HG02973 (cell line): Measurements from ENCODE around the gene TCL1A.

Source experiments
- ATAC-seq: cut with Tn5 transposase; IDR thresholded peaks from one replicate; pipeline ENCODE4 v1.9.1; 2021; ENCODE audit warnings: moderate library complexity; ENCODE audit not compliant: unreplicated experiment

TCL1A gene

DNA sequence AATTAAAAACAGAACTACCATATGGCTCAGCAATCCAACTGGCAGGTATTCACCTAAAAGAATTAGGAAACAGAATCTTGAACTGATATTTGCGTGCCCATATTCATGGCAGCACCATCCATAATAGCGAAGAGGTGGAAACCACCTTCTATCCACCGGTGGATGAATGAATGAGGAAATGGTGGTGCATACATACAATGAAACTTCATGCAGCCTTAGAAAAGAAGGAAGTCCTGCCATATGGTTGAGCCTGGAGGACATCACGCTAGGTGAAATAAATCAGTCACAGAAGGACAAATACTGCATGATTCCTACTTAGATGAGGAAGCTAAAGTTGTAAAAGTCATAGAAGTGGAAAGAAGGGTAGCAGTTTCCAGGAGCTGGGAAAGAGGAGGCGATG lies 6.6 kb downstream of the TCL1A start:
- no peak for ATAC-seq

GRCh38 chr14:95705518-95705917 lies 8.4 kb downstream of the TCL1A start:
- ATAC-seq, result no peak

DNA sequence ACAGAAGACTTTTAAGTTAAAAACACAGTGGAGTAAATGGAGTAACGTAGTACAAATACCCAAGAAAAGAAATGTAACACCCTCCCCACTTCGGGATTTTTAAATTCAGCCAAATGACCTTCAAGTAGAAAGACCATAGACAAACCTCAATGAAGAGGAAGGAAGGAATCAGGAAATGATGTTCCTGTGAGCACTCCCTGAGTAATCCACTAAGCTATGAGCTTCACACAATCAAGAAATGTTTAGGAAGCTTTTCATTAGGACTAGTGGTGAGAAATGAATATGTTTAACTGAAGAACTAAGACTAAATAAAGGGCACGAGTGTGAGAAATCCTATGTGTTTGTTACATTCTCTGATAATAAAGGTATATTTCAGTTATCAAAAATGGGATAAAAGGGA lies 10.1 kb downstream of the TCL1A start:
- no peak for ATAC-seq

DNA sequence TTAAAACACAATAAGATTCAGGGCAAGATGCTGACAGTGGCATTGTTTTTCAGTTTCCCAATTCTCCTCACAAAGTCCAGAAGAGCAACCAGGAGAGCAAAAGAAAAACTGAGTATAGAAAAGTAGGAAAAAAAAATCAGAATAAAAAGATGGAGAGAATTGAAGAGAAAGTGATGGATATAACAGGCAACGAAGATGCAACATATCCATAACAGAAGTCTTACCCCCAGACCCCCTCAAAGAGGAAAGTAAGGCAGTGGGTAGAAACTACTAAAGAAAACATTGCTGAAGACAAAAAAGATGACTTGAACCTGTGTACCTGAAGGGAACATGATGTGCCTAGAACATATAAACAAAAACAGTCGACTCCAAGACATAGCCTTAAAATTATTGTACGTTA lies 10.6 kb downstream of the TCL1A start:
- ATAC-seq, result no peak

GRCh38 chr14:95701846-95702221 lies 12.1 kb downstream of the TCL1A start:
- no peak for ATAC-seq

GRCh38 chr14:95700221-95700976 lies 13.5 kb downstream of the TCL1A start:
- ATAC-seq, result no peak

DNA sequence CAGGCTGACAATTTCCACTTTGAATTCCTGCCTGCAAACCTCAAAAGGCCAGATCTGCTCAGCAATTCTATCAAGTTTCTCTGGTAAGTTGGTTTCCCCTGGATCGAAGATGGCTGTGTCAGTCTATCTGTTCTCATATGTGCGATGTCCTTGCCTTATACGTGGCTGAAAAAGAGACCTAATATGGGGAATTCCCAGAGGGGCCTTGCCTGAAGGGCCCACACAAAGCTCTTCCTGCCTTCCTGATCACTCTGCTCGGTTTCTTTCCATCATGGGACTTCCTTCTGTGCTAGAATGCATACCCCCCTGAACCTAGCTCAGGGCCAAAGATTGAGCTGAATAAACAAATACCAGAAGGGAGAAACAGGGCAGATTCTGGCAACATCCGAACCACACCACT lies 14.5 kb downstream of the TCL1A start:
- no peak for ATAC-seq

DNA sequence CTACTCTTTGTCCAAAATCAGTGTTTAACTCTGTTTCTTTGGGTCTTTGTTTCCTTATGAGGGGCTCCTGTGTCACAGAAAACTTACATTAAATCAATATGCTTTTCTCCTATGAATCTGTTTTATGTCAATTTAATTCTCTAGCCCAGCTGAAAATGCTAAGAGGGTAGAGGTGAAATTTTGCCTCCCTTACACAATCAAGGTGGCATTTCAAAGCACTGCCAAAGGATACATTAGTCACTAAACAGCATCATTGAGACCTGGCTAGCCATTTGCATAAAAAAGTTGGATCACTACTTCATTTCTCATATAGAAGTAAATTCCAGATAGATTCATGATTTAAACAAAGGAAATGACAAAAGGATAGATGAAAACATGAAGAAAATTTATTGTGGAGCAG lies 15.6 kb downstream of the TCL1A start:
- no peak for ATAC-seq

- ATAC-seq, result peak; percentile 65
Observed at GRCh38 chr14:95697764-95698163, 16.2 kb downstream of the TCL1A start.

DNA sequence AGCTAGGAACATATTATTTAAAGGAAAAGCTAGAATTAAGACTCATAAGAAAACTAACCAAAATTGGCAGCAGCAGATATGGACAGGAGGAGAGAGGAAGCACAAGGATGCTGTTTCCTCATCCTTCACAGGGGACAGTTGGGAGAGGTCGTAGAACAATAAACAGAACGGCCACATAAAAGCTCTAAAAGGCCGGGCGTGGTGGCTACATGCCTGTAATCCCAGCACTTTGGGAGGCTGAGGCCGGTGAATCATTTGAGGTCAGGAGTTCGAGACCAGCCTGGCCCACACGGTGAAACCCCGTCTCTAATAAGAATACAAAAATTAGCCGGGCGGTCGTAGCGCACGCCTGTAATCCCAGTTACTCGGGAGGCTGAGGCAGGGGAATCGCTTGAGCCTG lies 17.2 kb downstream of the TCL1A start:
- no peak for ATAC-seq

- no peak for ATAC-seq
Observed at GRCh38 chr14:95695913-95696312, 18.0 kb downstream of the TCL1A start.

DNA sequence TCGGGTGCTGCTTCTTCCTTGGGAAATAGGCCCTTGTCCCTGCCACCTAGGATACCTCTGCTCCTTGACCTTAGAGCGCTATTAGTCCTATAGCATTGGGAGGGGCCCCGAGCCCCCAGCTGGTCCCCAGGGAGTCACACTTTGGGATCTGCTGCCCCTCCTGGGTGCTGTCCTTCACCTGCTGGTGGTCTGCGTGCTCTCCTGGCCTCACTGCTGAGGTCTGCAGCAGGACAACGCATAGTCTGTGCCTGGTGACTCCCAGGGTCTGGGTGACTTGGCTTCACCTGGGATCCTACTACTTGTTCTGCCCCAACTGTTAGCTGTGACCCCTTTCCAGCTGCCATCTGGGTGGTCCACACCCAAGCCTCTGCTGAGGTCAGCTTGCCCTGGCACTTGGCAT lies 18.9 kb downstream of the TCL1A start:
- ATAC-seq, result no peak

DNA sequence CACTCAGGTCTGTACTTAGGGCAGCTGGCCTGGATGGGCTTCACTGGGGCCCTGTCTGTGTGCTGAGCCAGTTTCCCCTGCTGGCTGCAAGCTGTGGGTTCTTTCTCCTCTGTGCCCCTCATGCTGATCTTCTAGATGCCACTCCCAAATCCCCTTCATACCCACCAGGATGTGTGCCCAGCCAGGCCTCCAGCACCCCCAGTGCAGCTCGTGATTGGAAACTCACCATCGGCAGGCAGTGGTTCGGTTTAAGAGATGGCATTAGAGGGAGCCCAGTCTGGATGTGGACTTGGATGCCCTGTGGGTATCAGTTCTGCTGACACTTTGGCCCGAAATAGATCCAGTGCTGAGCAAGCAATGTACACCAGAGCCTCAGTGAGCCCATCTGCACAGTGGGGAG lies 21.8 kb downstream of the TCL1A start:
- ATAC-seq, result no peak

GRCh38 chr14:95691591-95691990 lies 22.3 kb downstream of the TCL1A start:
- ATAC-seq, result no peak

DNA sequence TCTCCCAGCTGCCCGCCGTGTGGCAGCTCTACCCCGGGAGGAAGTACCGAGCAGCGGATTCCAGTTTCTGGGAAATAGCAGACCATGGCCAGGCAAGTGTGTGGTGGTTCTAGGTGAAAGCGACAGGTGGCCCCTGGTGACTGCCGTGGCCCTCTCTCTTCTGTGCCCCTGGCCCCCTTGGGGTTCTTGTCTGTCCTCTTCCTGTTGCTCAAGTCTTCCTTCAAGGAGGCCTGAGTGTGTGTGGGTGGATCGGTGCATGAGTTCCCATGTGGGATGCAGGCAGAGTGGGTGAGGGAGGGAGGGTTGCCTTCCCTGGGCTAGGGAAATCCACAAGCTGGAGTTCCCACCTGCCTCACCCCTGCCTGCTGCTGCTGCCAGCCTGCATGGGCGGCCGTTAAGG lies 23.1 kb downstream of the TCL1A start:
- no peak for ATAC-seq

- no peak for ATAC-seq
Observed at GRCh38 chr14:95689441-95689840, 24.5 kb downstream of the TCL1A start.

DNA sequence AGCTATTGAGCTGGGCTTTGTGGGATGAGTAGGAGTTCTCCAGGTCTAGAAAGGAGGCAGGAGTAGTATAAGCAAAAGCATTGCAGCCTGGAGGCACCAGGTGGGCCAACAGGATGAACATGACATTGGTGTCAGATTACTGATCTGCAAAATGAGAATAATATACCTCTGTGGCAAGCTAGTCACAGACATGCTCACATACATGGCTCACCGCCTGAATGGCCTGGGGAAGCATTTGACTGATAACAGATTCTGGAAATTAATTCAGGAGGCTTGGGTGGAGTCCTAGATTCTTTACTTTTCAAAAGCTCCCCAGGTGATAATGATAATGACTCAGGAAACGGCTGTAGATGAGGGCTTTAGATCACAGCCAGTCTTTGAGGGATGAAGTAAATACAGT lies 27.0 kb downstream of the TCL1A start:
- ATAC-seq, result no peak

DNA sequence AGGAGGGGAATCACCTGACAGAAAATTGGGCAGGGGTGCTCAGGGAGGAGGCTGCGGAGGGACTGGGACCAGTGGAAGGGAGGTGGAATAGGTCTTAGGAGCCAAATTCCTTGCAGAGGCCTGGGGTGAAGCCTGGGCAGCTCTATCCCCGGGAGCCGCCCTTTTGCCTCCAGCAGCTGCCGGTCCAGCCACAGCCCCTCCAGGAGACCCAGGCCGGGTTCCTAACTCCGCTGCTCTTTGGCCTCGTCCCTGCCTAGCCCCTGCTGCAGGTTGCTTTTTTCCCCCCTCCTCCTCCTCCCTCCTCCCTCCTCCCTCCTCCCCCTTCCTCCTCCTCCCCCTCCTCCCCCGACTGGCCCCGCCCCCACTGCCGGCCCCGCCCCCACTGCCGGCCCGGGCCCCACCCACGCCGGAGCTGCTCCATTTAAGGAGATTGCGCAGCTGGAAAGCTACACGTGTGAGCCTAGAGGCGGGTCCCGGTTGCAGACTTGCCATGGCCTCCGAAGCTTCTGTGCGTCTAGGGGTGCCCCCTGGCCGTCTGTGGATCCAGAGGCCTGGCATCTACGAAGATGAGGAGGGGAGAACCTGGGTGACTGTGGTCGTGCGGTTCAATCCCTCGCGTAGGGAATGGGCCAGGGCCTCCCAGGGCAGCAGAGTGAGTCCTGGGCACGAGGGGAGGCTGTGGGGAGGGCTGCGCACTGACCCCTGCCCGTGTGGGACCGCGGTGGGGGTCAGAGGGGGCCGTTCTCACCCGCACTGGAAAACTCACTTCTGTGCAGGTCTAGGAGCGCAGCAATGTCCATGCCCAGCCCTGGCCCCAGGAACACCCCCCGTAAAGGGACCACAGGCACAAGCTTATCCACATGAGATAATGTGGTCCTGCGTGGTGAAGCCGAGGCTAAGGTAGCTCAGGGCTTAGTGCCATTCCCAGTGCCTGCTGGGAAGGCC lies 27.7 kb downstream of the TCL1A start, which contains the start of gene TCL1B:
TSS of gene TCL1B (plus strand) at position 449 of the 945 bp plus-strand sequence. CDS start at position 491, 42 bp downstream.
- no peak for ATAC-seq

DNA sequence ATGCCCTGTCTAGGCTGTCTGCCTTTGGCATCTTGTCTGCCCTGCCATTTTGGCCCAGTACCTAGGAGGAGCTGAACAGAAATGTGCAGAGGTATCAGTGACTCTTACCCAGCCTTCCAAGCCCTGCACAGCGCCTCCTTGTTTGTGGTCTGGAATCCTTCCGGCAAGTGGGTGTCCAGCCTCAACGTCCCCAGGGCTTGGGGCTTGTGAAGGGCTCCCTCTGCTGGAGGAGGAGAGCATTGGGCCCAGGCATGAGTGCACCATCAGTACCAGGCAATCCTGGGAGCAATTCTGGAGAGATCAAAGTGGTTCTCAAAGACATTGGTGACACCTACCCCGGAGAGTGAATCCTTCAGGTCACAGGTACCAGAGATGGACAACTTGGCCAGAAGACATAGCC lies 30.1 kb downstream of the TCL1A start:
- no peak for ATAC-seq

DNA sequence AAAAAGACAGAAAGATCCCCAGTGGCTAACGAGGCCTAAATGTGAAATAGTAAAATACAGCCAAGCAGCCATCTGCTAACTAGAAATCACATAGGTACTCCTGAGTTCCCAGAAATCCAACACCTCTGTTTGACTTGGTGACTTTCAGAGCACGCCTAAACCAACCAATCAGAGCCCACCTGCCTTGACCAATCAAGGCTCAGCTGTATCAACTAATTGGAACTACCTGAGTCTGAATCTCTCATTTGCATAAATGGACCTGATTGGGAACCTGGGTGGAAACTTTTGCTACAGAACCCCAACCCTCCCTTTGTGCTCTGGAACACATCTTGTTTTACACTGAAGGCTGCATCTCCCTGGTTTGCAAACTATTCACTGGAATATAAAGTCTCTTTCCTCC lies 32.8 kb downstream of the TCL1A start:
- no peak for ATAC-seq

DNA sequence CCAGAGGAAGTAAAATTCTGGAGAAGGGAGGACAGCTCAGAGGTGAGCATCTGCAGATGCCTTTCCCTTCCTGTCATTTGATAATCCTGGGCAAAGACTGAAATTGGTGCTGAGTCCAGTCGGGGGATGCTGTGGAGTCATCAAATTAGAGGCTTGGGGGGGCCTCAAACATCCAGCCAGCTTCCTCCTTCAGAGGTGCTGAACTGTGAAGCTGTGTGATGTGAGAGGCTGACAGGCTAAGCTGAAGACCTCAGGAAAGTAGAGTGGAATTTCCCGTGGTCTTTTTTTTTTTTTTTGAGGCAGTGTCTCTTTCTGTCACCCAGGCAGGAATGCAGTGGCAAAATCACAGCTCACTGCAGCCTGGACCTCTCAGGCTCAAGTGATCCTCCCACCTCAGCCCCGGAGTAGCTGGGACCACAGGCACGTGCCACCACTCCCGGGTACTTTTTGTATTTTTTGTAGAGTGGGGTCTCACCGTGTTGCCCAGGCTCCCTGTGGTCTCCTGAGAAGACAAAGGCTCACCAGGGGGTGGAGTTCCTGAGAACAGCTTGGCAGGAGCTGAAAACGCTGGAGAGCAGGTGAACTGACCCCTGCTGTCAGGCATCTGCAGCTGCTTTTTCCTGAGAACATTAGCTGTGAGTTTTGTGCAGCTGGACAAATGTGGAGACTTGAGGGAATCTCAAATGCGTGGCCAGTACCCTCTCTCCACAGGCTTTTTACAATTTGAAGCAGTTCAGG lies 33.8 kb downstream of the TCL1A start:
- no peak for ATAC-seq
